HepG2 (cell line): ENCODE data around the gene RIOK3. TPM values are rescaled to one million over a fixed set of nuclear protein-coding genes. Genes with fewer than 3 reads are reported as not detected.

Experiments
- AHR ChIP-seq: IDR thresholded peaks from 2 replicates; pipeline ENCODE4 v1.6.1; 2018; ENCODE audit warnings: missing genetic modification reagents, missing compliant biosample characterization
- ARID4A ChIP-seq: sonication (generic); formaldehyde crosslinking; IDR thresholded peaks from 2 replicates; pipeline ENCODE4 v1.5.0; 2020; ENCODE audit warnings: mild to moderate bottlenecking, missing genetic modification reagents, borderline replicate concordance
- ASH2L ChIP-seq: fragments of 300-600, 200-600 bp; sonication (generic); IDR thresholded peaks from 2 replicates; pipeline ENCODE4 v1.7.0; 2017; ENCODE audit warnings: low read depth, mild to moderate bottlenecking, moderate library complexity, mixed read lengths, low read length; ENCODE audit not compliant: insufficient read length
- DR1 ChIP-seq: sonication (generic); formaldehyde crosslinking; IDR thresholded peaks from 2 replicates; pipeline ENCODE4 v1.8.0; 2021; ENCODE audit warnings: mild to moderate bottlenecking, missing genetic modification reagents, inconsistent platforms
- HBP1 ChIP-seq: IDR thresholded peaks from 2 replicates; pipeline ENCODE4 v1.6.1; 2016; ENCODE audit warnings: low read depth, control low read depth
- HDAC1 ChIP-seq: sonication (generic); formaldehyde crosslinking; IDR thresholded peaks from 2 replicates; pipeline ENCODE4 v1.5.1; 2020; ENCODE audit warnings: mild to moderate bottlenecking, missing genetic modification reagents
- KDM3A ChIP-seq: IDR thresholded peaks from 2 replicates; pipeline ENCODE4 v1.6.1; 2018; ENCODE audit warnings: low read depth, missing compliant biosample characterization
- NCOA2 ChIP-seq: sonication (generic); formaldehyde crosslinking; IDR thresholded peaks from 2 replicates; pipeline ENCODE4 v1.8.0; 2022; ENCODE audit warnings: inconsistent platforms
- NFKB2 ChIP-seq: sonication (generic); formaldehyde crosslinking; IDR thresholded peaks from 2 replicates; pipeline ENCODE4 v1.4.0; 2020; ENCODE audit warnings: missing genetic modification reagents, borderline replicate concordance
- NR2F2 ChIP-seq: IDR thresholded peaks from 2 replicates; pipeline ENCODE4 v1.6.1; 2012; ENCODE audit warnings: low read depth, inconsistent platforms, borderline replicate concordance
- PAX8 ChIP-seq: sonication (generic); formaldehyde crosslinking; IDR thresholded peaks from 2 replicates; pipeline ENCODE4 v1.8.0; 2022; ENCODE audit warnings: mild to moderate bottlenecking, missing genetic modification reagents, borderline replicate concordance
- PHB2 ChIP-seq: fragments of 450-650 bp; IDR thresholded peaks from 2 replicates; pipeline ENCODE4 v1.6.1; 2018; ENCODE audit not compliant: partially characterized antibody
- POLR2G ChIP-seq: fragments of 200-400 bp; formaldehyde crosslinking; IDR thresholded peaks from 2 replicates; pipeline ENCODE4 v1.6.1; 2018; ENCODE audit warnings: mild to moderate bottlenecking, low read depth, low read length, moderate library complexity
- REL ChIP-seq: sonication (generic); formaldehyde crosslinking; conservative IDR thresholded peaks from 2 replicates; pipeline ENCODE4 v1.8.0; 2022; ENCODE audit warnings: mild to moderate bottlenecking, missing genetic modification reagents, moderate library complexity
- TAF1 ChIP-seq: sonication (generic); formaldehyde crosslinking; IDR thresholded peaks from 2 replicates; pipeline ENCODE4 v1.4.0; 2020; ENCODE audit warnings: missing genetic modification reagents
- TGIF2 ChIP-seq: IDR thresholded peaks from 2 replicates; pipeline ENCODE4 v1.6.1; 2016; ENCODE audit warnings: control low read depth, missing compliant biosample characterization
- ZBTB2 ChIP-seq: sonication (generic); formaldehyde crosslinking; IDR thresholded peaks from 2 replicates; pipeline ENCODE4 v1.8.0; 2022; ENCODE audit warnings: low read depth, missing genetic modification reagents
- ZBTB3 ChIP-seq: sonication (generic); formaldehyde crosslinking; IDR thresholded peaks from 2 replicates; pipeline ENCODE4 v1.4.0; 2020; ENCODE audit warnings: low read depth, mild to moderate bottlenecking, moderate library complexity, missing genetic modification reagents, borderline replicate concordance
- ZNF160 ChIP-seq: sonication (generic); formaldehyde crosslinking; IDR thresholded peaks from 2 replicates; pipeline ENCODE4 v1.8.0; 2022; ENCODE audit warnings: mild to moderate bottlenecking, inconsistent platforms, missing genetic modification reagents
- ZNF598 ChIP-seq: sonication (generic); formaldehyde crosslinking; IDR thresholded peaks from 2 replicates; pipeline ENCODE4 v1.5.1; 2020; ENCODE audit warnings: mild to moderate bottlenecking, missing genetic modification reagents, borderline replicate concordance
- ZNF746 ChIP-seq: sonication (generic); formaldehyde crosslinking; IDR thresholded peaks from 2 replicates; pipeline ENCODE4 v1.8.0; 2022; ENCODE audit warnings: mild to moderate bottlenecking, missing genetic modification reagents
- ZSCAN22 ChIP-seq: sonication (generic); formaldehyde crosslinking; IDR thresholded peaks from 2 replicates; pipeline ENCODE4 v1.4.0; 2020; ENCODE audit warnings: mild to moderate bottlenecking, missing genetic modification reagents
- polyA plus RNA-seq, 8 experiments: library from polyadenylated mRNA; depleted of rRNA in 3 of 8; stranded (reverse) in 7 of 8; unstranded in 1 of 8; fragments of >200 nt; fragmentation: Illumina TruSeq in 4 of 8; extraction: Trizol in 4 of 8; gene quantifications; 2 replicates each; pipeline versions ENCODE4 v1.2.1 to v1.2.3, GENCODE V29; 2011 to 2016; ENCODE audit warnings: low read depth in 4 of 8, missing spikeins in 1 of 8, mixed read lengths in 1 of 8; ENCODE audit not compliant: insufficient read depth in 1 of 8
- total RNA-seq, 5 experiments: library from RNA; depleted of rRNA; stranded (reverse); fragments of >200 nt; fragmentation: Illumina TruSeq; extraction: Trizol; gene quantifications; 2 replicates each; pipeline ENCODE4 v1.2.3, GENCODE V29; 2016; ENCODE audit warnings: low read depth in 1 of 5

Gene RIOK3
- total and polyA plus RNA-seq, 2 of the 13 experiments (the other 11 are each of a cell fraction or from before 2014, with no cell fraction given) = 26.7 to 36.0 TPM

GRCh38 chr18:23452728-23453679 lies at the start of gene RIOK3 (continued):
- TF ChIP-seq TAF1 (CRISPR knock-in tag) (peak; percentile 74), ZBTB3 (CRISPR knock-in tag) (0 out of 2 replicates have a peak, but pooled peaks have one; percentile 54), NCOA2 (CRISPR knock-in tag) (0 out of 2 replicates have a peak, but pooled peaks have one; percentile 24), DR1 (CRISPR knock-in tag) (peak; percentile 39; the same call in 1 of the 2 replicates), ZSCAN22 (CRISPR knock-in tag) (peak; percentile 93), HDAC1 (CRISPR knock-in tag) (peak; percentile 91), HBP1 (CRISPR knock-in tag) (peak; percentile 80), ARID4A (CRISPR knock-in tag) (peak; percentile 97), POLR2G (peak; percentile 88), ZNF598 (CRISPR knock-in tag) (peak; percentile 47; the same call in 1 of the 2 replicates), NR2F2 (0 out of 2 replicates have a peak, but pooled peaks have one; percentile 10), ZNF160 (peak; percentile 73; the same call in 1 of the 2 replicates), PHB2 (no peak), NFKB2 (CRISPR knock-in tag) (peak; percentile 66; the same call in 1 of the 2 replicates), ZBTB2 (CRISPR knock-in tag) (peak; percentile 43; the same call in 1 of the 2 replicates), PAX8 (CRISPR knock-in tag) (no peak; the same call in 1 of the 2 replicates), KDM3A (CRISPR knock-in tag) (peak; percentile 60; the same call in 1 of the 2 replicates), AHR (CRISPR knock-in tag) (0 out of 2 replicates have a peak, but pooled peaks have one; percentile 48), ASH2L (peak; percentile 68), ZNF746 (CRISPR knock-in tag) (no peak), REL (CRISPR knock-in tag) (0 out of 2 replicates have a peak, but pooled peaks have one; percentile 52), TGIF2 (CRISPR knock-in tag) (peak; percentile 99)
